ENCODE measurements around the gene SLC9A1.

SLC9A1 gene

DNA sequence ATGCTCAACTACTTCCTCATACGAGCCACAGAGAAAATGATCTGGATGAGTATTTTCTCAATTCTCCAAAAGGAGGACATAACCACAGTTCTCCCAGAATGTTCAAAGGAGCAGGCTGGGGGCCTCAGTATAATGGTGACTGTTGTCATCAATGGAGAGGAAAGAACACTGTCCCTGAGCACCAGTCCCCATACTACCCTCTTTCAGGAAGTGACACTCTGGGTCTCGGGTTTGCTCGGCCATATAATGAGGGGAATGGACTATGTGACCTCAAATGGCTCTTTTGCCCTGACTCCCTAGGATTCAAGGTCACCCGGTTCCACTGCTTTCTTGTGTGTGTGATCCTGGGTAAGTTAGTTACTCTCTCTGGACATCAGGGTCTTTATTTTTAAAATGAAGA lies 22.8 kb downstream of the SLC9A1 start:
- TF ChIP-seq ZNF174 (tag by site-specific recombination; IDR thresholded peaks at IDR 0.05) (no peak), ZEB2 (tag by site-specific recombination; IDR thresholded peaks at IDR 0.05) (no peak), ZNF404 (tag by site-specific recombination; IDR thresholded peaks at IDR 0.05) (no peak), ZNF366 (tag by site-specific recombination; conservative IDR thresholded peaks at IDR 0.05) (no peak)
- TF ChIP-seq, protein P1, sequence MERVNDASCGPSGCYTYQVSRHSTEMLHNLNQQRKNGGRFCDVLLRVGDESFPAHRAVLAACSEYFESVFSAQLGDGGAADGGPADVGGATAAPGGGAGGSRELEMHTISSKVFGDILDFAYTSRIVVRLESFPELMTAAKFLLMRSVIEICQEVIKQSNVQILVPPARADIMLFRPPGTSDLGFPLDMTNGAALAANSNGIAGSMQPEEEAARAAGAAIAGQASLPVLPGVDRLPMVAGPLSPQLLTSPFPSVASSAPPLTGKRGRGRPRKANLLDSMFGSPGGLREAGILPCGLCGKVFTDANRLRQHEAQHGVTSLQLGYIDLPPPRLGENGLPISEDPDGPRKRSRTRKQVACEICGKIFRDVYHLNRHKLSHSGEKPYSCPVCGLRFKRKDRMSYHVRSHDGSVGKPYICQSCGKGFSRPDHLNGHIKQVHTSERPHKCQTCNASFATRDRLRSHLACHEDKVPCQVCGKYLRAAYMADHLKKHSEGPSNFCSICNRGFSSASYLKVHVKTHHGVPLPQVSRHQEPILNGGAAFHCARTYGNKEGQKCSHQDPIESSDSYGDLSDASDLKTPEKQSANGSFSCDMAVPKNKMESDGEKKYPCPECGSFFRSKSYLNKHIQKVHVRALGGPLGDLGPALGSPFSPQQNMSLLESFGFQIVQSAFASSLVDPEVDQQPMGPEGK (tag by site-specific recombination; IDR thresholded peaks at IDR 0.05) = no peak
- TF ChIP-seq, protein P2, sequence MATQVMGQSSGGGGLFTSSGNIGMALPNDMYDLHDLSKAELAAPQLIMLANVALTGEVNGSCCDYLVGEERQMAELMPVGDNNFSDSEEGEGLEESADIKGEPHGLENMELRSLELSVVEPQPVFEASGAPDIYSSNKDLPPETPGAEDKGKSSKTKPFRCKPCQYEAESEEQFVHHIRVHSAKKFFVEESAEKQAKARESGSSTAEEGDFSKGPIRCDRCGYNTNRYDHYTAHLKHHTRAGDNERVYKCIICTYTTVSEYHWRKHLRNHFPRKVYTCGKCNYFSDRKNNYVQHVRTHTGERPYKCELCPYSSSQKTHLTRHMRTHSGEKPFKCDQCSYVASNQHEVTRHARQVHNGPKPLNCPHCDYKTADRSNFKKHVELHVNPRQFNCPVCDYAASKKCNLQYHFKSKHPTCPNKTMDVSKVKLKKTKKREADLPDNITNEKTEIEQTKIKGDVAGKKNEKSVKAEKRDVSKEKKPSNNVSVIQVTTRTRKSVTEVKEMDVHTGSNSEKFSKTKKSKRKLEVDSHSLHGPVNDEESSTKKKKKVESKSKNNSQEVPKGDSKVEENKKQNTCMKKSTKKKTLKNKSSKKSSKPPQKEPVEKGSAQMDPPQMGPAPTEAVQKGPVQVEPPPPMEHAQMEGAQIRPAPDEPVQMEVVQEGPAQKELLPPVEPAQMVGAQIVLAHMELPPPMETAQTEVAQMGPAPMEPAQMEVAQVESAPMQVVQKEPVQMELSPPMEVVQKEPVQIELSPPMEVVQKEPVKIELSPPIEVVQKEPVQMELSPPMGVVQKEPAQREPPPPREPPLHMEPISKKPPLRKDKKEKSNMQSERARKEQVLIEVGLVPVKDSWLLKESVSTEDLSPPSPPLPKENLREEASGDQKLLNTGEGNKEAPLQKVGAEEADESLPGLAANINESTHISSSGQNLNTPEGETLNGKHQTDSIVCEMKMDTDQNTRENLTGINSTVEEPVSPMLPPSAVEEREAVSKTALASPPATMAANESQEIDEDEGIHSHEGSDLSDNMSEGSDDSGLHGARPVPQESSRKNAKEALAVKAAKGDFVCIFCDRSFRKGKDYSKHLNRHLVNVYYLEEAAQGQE (tag by site-specific recombination; IDR thresholded peaks at IDR 0.05) = no peak
- TF ChIP-seq, protein P3, sequence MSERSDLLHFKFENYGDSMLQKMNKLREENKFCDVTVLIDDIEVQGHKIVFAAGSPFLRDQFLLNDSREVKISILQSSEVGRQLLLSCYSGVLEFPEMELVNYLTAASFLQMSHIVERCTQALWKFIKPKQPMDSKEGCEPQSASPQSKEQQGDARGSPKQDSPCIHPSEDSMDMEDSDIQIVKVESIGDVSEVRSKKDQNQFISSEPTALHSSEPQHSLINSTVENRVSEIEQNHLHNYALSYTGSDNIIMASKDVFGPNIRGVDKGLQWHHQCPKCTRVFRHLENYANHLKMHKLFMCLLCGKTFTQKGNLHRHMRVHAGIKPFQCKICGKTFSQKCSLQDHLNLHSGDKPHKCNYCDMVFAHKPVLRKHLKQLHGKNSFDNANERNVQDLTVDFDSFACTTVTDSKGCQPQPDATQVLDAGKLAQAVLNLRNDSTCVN (tag by site-specific recombination; optimal IDR thresholded peaks at IDR 0.05) = no peak
- TF ChIP-seq, protein P4, sequence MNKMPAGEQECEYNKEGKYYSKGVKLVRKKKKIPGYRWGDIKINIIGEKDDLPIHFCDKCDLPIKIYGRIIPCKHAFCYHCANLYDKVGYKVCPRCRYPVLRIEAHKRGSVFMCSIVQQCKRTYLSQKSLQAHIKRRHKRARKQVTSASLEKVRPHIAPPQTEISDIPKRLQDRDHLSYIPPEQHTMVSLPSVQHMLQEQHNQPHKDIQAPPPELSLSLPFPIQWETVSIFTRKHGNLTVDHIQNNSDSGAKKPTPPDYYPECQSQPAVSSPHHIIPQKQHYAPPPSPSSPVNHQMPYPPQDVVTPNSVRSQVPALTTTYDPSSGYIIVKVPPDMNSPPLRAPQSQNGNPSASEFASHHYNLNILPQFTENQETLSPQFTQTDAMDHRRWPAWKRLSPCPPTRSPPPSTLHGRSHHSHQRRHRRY (tag by site-specific recombination; IDR thresholded peaks at IDR 0.05) = no peak
- ChIA-PET CTCF (interaction anchor here (1.5 kb wide), 1 partner anchor 29 kb away, joined by 4 read pairs; no protein-coding TSS in a partner anchor), POLR2A (interaction anchor here (0.9 to 1.4 kb wide), 2 partner anchors 20 to 214 kb away, joined by 3 read pairs; no protein-coding TSS in a partner anchor)
- H3K4me3 ChIP-seq (ENCODE audit: low read depth, low read length) = no peak overlapping the region
- no peaks in the 10 kb centered on the region for H3K9me3 ChIP-seq (ENCODE audit: control insufficient read depth, insufficient read depth, low read depth, low read length)
- H3K27ac ChIP-seq (ENCODE audit: extremely low read depth, low read depth, low read length) = no peak overlapping the region
- H3K4me1 ChIP-seq (ENCODE audit: control insufficient read depth, insufficient read depth, low read length) = no peaks in the 10 kb centered on the region
- H3K36me3 ChIP-seq (ENCODE audit: control insufficient read depth in 2 of 2, insufficient read depth in 1 of 2, low read length in 2 of 2) = peaks cover 0 to 18% of the 10 kb centered on the region in 2 experiments; a peak in 1 of 3 replicates

DNA sequence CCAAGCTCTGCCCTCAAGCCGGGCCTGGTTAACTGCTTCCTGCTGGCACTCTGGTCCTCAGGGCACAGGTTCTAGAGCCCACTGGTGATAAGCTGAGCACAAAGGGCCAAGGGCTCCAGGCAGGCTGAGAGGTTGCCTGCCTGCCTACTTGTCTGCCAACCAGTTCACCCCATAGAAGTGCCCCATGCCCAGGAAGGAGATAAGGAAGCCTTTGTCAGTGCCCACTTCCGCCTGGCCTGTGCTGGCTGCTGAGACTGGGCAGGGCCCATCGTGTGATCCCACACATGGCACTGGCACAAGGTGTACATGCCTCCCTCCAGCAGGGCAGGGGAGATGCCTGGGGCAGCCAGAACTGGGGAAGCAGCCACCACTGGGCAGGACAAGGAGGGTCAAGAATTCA lies 24.1 kb downstream of the SLC9A1 start:
- POLR2A ChIA-PET = no interaction called here
- Histone ChIP-seq H3K9me3 (ENCODE audit: control insufficient read depth, insufficient read depth, low read depth, low read length) (no peaks in the 10 kb centered on the region), H3K4me1 (ENCODE audit: control insufficient read depth, insufficient read depth, low read length) (no peaks in the 10 kb centered on the region), H3K27ac (ENCODE audit: extremely low read depth, low read depth, low read length) (no peak overlapping the region), H3K36me3 (ENCODE audit: control insufficient read depth in 2 of 2, insufficient read depth in 1 of 2, low read length in 2 of 2) (peaks cover 0 to 25% of the 10 kb centered on the region in 2 experiments; a peak in 1 of 3 replicates), H3K4me3 (ENCODE audit: low read depth, low read length) (no peak overlapping the region)
- CTCF ChIA-PET = interaction anchor here (0.5 to 1.1 kb wide), 4 partner anchors 166 to 1236 kb away, joined by 3 read pairs; no protein-coding TSS in a partner anchor
- TF ChIP-seq ZNF416 (tag by site-specific recombination; IDR thresholded peaks at IDR 0.05) = no peak
- TF ChIP-seq TRIM28 (IDR thresholded peaks at IDR 0.05; ENCODE audit: borderline replicate concordance, low read length) = no peak
- no peak for TF ChIP-seq ZNF701 (tag by site-specific recombination; IDR thresholded peaks at IDR 0.05)
- no peak for TF ChIP-seq ZNF623 (tag by site-specific recombination; IDR thresholded peaks at IDR 0.05)
- TF ChIP-seq ZNF596 (tag by site-specific recombination; IDR thresholded peaks at IDR 0.05) = no peak
- TF ChIP-seq ZNF16 (tag by site-specific recombination; IDR thresholded peaks at IDR 0.05; ENCODE audit: low read depth) = no peak
- TF ChIP-seq ZNF121 (tag by site-specific recombination; IDR thresholded peaks at IDR 0.05) = no peak
- no peak for TF ChIP-seq ZNF19 (tag by site-specific recombination; IDR thresholded peaks at IDR 0.05; ENCODE audit: low read depth)
- no peak for TF ChIP-seq ZNF843 (tag by site-specific recombination; IDR thresholded peaks at IDR 0.05)
- TF ChIP-seq ZNF23 (tag by site-specific recombination; IDR thresholded peaks at IDR 0.05; ENCODE audit: borderline replicate concordance) = no peak
- TF ChIP-seq ZNF248 (tag by site-specific recombination; IDR thresholded peaks at IDR 0.05) = no peak
- no peak for TF ChIP-seq ZNF629 (tag by site-specific recombination; IDR thresholded peaks at IDR 0.05)
- TF ChIP-seq ZNF302 (tag by site-specific recombination; IDR thresholded peaks at IDR 0.05; ENCODE audit: low read depth) = no peak

Measured in HEK293 (cell line).